GM18520 (cell line): ENCODE measurements around the gene PNKD.

ENCODE experiments used
- ATAC-seq: cut with Tn5 transposase; IDR thresholded peaks from one replicate; pipeline ENCODE4 v1.9.1; 2021; ENCODE audit not compliant: unreplicated experiment

PNKD gene

GRCh38 chr2:218256612-218257350, 13.5 kb upstream of the PNKD start:
- no peak for ATAC-seq

- ATAC-seq, result peak; percentile 35
Measured at GRCh38 chr2:218257390-218257981, 12.8 kb upstream of the PNKD start.

- ATAC-seq, result no peak
Measured at GRCh38 chr2:218259099-218259961, 11.0 kb upstream of the PNKD start.

- ATAC-seq, result no peak
Measured at GRCh38 chr2:218260166-218260565, 10.2 kb upstream of the PNKD start.

GRCh38 chr2:218260742-218261422, 9.4 kb upstream of the PNKD start, which contains the start of gene GPBAR1:
TSS of gene GPBAR1 (plus strand) at chr2:218261015. CDS start at chr2:218262725, 1,710 bp downstream.
- ATAC-seq, result no peak

GRCh38 chr2:218261423-218262236, 8.7 kb upstream of the PNKD start:
- ATAC-seq, result no peak

GRCh38 chr2:218262237-218262600, 8.1 kb upstream of the PNKD start:
- ATAC-seq, result no peak

GRCh38 chr2:218262631-218263586, 7.4 kb upstream of the PNKD start:
- ATAC-seq, result no peak

GRCh38 chr2:218263817-218264641, 6.3 kb upstream of the PNKD start:
- no peak for ATAC-seq

GRCh38 chr2:218264773-218265561, 5.4 kb upstream of the PNKD start:
- ATAC-seq, result no peak

- no peak for ATAC-seq
Measured at GRCh38 chr2:218265626-218266025, 4.7 kb upstream of the PNKD start.

GRCh38 chr2:218266316-218266979, 3.9 kb upstream of the PNKD start:
- no peak for ATAC-seq

GRCh38 chr2:218267259-218267658, 3.1 kb upstream of the PNKD start:
- no peak for ATAC-seq

GRCh38 chr2:218270721-218271486, 585 bp downstream of the PNKD start:
- no peak for ATAC-seq

- ATAC-seq, result no peak
Measured at GRCh38 chr2:218271487-218271797, 1.1 kb downstream of the PNKD start.

GRCh38 chr2:218271865-218272530, 1.7 kb downstream of the PNKD start:
- no peak for ATAC-seq
